ENCODE data around the gene ACTL8.

DNA sequence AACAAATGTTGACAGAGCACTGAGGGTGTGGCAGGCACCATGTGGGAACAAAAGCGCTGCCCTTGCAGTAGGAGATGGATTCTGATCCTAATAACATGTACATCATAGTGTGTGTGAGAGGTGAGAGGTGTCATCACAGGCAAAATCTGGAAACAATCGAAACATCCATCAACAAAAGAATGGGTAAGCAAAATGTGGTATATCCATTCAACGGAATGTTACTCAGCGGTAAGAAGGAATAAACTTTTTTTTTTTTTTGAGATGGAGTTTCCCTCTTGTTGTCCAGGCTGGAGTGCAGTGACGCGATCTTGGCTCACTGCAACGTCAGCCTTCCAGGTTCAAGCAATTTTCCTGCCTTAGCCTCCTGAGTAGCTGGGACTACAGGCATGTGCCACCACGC lies 112.3 kb downstream of the ACTL8 start:
- TF ChIP-seq POLR2AphosphoS5 (IDR thresholded peaks at IDR 0.05; ENCODE audit: low read depth) (no peak), CTCF (IDR thresholded peaks at IDR 0.05; ENCODE audit: insufficient read depth, low read length) (no peak)
